ENCODE measurements around the gene NEK11. TPM values are rescaled to one million over a fixed set of nuclear protein-coding genes. Genes with fewer than 3 reads are reported as not detected.
"Not testable (repeated sequence)": the region's sequence is repeated elsewhere in the genome, so short reads cannot be mapped to it uniquely, and the experiment has no call there.

NEK11 gene
- total RNA-seq, 1 donor from 2014 or later: 2.8 TPM

GRCh38 chr3:131036986-131037385, 10.3 kb downstream of the NEK11 start:
- intact Hi-C loops (cut with DNase I): loop anchor here (10.0 kb wide), 1 partner anchor 998 kb away; the partner anchor contains the start of gene CPNE4
- DNase-seq (ENCODE audit: low spot score): no peak

DNA sequence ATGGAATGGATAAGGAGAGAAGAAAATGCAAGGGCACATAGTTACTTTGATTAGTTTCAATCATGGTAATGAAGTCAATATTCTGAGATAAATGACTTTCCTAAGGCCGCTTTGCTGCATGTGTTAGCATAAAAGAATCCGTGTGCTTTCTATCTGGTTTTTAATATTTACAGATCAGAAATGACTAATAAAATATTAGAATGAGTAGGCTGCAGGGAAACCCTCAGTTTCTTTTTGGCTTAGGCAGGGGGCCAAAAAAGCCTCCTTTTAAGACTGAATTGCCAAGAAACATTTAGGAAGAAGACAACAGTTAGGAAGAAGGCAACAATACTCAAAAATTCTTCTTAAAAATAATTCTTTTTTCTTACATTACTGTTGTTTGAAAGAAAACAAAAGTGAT, 11.6 kb downstream of the NEK11 start:
- no peak for DNase-seq (ENCODE audit: low spot score)
- intact Hi-C loops (cut with DNase I): loop anchor here (10.0 kb wide), 1 partner anchor 996 kb away; the partner anchor contains the start of gene CPNE4

GRCh38 chr3:131042271-131042985, 15.8 kb downstream of the NEK11 start:
- intact Hi-C loops (cut with DNase I): loop anchor here (10.0 kb wide), 1 partner anchor 752 kb away; no protein-coding TSS in a partner anchor
- not testable (repeated sequence) for DNase-seq (ENCODE audit: low spot score)

GRCh38 chr3:131047582-131047981, 20.9 kb downstream of the NEK11 start:
- intact Hi-C loops (cut with DNase I): loop anchor here (10.0 kb wide), 1 partner anchor 747 kb away; no protein-coding TSS in a partner anchor
- DNase-seq (ENCODE audit: low spot score): no peak

GRCh38 chr3:131048030-131048429, 21.4 kb downstream of the NEK11 start:
- DNase-seq (ENCODE audit: low spot score): no peak
- intact Hi-C loops (cut with DNase I): loop anchor here (10.0 kb wide), 1 partner anchor 747 kb away; no protein-coding TSS in a partner anchor

GRCh38 chr3:131050001-131050400, 23.3 kb downstream of the NEK11 start:
- intact Hi-C loops (cut with DNase I): loop anchor here (10.0 kb wide), 1 partner anchor 975 kb away; no protein-coding TSS in a partner anchor
- no peak for DNase-seq (ENCODE audit: low spot score)

GRCh38 chr3:131053043-131053859, 26.6 kb downstream of the NEK11 start:
- intact Hi-C loops (cut with DNase I): loop anchor here (10.0 kb wide), 1 partner anchor 972 kb away; no protein-coding TSS in a partner anchor
- DNase-seq (ENCODE audit: low spot score): no peak

GRCh38 chr3:131067983-131068382, 41.3 kb downstream of the NEK11 start:
- DNase-seq (ENCODE audit: low spot score): no peak
- intact Hi-C loops (cut with DNase I): no loop called here

DNA sequence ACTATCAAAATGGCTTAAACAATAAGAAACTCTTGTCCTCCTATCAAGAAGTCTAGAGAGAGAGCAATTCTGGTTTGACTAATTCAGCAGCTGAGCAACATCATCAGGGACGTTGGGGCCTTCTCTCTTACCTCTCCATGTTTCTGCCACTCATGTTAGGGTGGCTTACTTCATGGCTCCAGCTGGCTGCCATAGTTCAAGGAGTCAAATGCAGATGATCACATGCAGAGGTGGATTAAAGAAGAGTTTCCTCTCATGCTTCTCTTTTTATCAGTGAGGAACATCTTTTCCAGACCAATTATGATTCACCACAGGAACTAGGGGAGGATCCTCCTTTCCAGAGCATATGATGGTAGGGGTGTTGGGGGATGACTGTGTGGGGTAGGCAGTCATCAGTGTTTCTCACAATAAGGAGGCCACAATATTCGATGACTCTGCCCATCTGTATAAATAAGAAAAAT, 45.5 kb downstream of the NEK11 start:
- intact Hi-C loops (cut with DNase I): loop anchor here (10.0 kb wide), 1 partner anchor 313 kb away; the partner anchor contains the start of gene NUDT16
- DNase-seq (ENCODE audit: low spot score): no peak

DNA sequence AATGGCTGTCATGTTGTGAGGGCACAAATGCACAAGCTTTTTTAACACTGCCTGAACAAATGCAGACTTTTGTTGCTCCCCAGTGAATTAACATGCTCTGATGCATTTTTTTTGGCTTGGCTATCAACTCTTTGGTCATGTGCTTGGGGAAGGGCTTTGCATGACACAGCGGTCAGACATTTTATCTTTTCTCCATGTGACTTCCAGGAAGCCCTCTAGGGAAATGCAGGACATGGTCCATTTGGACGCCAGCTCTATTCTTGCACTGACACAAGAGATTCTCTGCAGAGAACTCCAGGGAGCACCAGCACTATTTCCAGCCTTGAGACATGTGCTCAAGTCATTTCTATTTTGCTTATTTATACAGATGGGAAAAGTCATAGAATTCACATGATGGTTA, 46.2 kb downstream of the NEK11 start:
- no peak for DNase-seq (ENCODE audit: low spot score)
- intact Hi-C loops (cut with DNase I): loop anchor here (10.0 kb wide), 1 partner anchor 312 kb away; the partner anchor contains the start of gene NUDT16

DNA sequence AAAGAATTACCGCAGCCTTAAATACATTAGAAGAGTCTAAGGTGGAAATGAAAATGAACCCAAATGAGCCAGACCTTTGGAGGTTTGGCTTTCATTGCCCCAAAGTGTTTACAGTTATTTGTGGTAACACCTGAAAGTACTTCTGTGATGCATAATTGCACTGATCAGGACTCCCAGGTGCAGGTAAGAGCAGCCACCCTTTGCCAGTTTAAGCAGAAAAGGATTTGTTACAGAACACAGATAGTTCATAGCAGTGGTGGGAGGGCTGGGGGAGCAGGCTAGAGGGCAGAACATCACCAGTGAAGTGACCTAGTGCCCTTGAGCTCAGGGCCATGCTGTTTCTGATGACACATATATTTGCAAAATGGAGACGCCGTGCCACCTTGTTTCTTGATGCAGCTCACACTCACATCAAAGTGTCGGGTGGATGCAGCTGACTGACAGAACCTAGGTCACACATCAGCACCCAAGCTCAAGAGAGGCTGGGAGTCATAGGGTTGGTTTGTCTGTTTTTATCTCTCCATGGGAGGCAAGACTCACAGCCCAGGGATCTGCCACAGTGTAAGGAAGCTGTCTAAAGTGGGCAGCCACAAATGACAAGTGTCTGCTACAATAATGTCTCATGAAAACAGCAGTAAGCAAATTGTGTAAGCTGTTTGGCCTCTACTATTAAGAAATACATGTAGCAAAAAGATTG, 49.1 kb downstream of the NEK11 start:
- DNase-seq (ENCODE audit: low spot score): no peak
- intact Hi-C loops (cut with DNase I): loop anchor here (10.0 kb wide), 1 partner anchor 309 kb away; the partner anchor contains the start of gene NUDT16

DNA sequence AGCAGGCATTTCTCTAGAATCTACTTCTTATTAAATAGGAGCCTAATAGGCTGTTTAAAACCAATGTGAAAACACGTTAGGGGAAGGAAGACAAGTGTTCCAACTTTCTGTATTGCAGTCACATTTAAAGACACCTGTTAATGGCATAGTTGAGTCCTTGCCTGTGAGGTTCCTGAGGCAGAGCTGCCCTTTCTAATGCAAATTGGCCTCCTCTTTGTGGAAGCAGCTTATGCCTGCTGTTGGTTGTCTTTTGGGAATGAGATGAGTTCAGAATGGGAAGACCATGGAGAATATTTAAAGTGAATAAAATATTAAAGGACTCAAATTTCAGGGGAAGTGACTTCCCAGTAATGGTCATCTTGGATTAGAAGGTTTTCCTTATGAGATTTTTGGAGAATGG, 51.2 kb downstream of the NEK11 start:
- DNase-seq (ENCODE audit: low spot score): no peak
- intact Hi-C loops (cut with DNase I): loop anchor here (10.0 kb wide), 1 partner anchor 307 kb away; the partner anchor contains the start of gene NUDT16

DNA sequence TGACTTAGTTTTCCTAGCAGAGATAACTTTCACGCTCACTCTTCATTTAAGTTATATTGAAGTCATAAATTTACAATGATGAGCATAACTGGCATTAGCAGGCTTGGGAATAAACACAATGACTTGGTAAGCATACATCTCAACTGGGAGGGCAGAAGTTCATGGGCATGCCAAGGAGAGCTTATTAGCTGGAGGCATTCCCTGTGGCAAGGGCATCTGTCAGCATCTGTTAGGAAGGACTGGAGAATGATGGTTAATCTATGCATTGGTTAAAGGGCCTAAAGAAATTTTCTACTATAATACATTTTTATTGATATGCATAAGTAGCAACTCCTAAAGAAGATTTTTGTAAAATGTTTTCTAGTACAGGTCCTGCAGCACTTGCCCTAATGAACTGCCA, 52.4 kb downstream of the NEK11 start:
- intact Hi-C loops (cut with DNase I): loop anchor here (10.0 kb wide), 1 partner anchor 306 kb away; the partner anchor contains the start of gene NUDT16
- DNase-seq (ENCODE audit: low spot score): no peak

- intact Hi-C loops (cut with DNase I): no loop called here
- DNase-seq (ENCODE audit: low spot score): no peak
Observed at GRCh38 chr3:131081224-131081623, 54.5 kb downstream of the NEK11 start.

- intact Hi-C loops (cut with DNase I): no loop called here
- DNase-seq (ENCODE audit: low spot score): no peak
Observed at GRCh38 chr3:131082246-131082645, 55.6 kb downstream of the NEK11 start.

DNA sequence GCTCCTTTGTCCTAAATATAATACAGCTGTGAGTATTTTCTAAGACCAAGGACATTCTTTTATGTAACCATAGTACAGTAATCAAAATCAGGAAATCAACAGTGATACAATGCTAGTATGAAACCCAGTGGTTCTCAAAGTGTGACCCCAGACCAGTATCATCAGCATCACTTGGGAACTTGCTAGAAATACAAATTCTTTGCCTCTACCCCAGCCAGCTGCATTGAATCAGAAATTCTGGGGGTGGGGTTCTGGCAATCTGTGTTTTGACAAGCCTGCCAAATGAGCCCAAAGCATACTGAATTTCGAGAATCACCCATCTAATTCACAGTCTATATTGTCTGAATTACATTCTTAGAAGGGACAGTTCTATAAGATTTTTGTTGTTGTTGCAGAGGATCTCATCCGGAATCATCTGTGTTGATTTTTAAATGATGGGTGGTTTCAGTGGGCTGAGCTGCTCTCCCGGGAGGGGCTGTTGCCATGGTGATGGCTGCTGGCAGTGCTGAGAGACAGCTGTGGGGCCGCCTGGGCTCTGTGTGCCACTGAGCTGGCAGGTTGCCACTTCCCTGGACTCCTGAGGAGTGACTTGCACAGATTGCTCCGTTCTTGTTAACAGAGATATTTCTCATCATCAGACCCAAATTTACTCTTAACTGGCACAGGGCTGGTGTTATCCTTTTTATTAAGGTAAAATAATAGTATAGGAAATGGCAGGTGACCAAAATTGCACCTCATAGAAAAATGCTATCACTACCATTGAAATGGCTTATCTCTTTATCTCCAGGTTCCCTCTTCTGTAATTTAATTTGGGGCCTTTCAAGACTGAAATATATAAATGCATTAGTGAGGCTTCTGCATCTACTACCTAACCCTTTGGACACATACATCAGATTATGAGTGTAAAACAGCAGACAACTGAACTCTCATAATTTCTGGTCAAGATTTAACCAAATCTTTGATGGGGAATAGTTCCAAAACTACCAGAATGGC, 56.5 kb downstream of the NEK11 start:
- peak; percentile 79 for DNase-seq (ENCODE audit: low spot score)
- intact Hi-C loops (cut with DNase I): no loop called here

GRCh38 chr3:131091768-131092167, 65.1 kb downstream of the NEK11 start:
- DNase-seq (ENCODE audit: low spot score): no peak

More at GRCh38 chr3:131091768-131092167, 65.1 kb downstream of the NEK11 start:
- intact Hi-C loops (cut with DNase I): no loop called here
